ENCODE data around the gene RPL37A.

The RPL37A gene

GRCh38 chr2:216539791-216540241 is 41.2 kb downstream of the RPL37A start:
- TF ChIP-seq POLR2AphosphoS5 (IDR thresholded peaks at IDR 0.05; ENCODE audit: low read depth, low read length) = no peak
- no peak for TF ChIP-seq TAF1 (IDR thresholded peaks at IDR 0.05; ENCODE audit: borderline replicate concordance, low read depth, low read length)
- no peak for TF ChIP-seq POLR2A (IDR thresholded peaks at IDR 0.05; ENCODE audit: low read depth, low read length)
- peak; percentile 5 for FAIRE-seq
- no peak for DNase-seq (ENCODE audit: insufficient read length)

GRCh38 chr2:216540920-216541319 is 42.3 kb downstream of the RPL37A start:
- no peak for TF ChIP-seq POLR2A (IDR thresholded peaks at IDR 0.05; ENCODE audit: low read depth, low read length)
- no peak for TF ChIP-seq TAF1 (IDR thresholded peaks at IDR 0.05; ENCODE audit: borderline replicate concordance, low read depth, low read length)
- no peak for TF ChIP-seq POLR2AphosphoS5 (IDR thresholded peaks at IDR 0.05; ENCODE audit: low read depth, low read length)
- FAIRE-seq = no peak
- DNase-seq (ENCODE audit: insufficient read length) = no peak

- DNase-seq (ENCODE audit: insufficient read length) (no peak), FAIRE-seq (no peak)
- TF ChIP-seq POLR2A (IDR thresholded peaks at IDR 0.05; ENCODE audit: low read depth, low read length) (no peak), TAF1 (IDR thresholded peaks at IDR 0.05; ENCODE audit: borderline replicate concordance, low read depth, low read length) (no peak), POLR2AphosphoS5 (IDR thresholded peaks at IDR 0.05; ENCODE audit: low read depth, low read length) (no peak)
Observed at GRCh38 chr2:216541505-216541904, 42.9 kb downstream of the RPL37A start.

- TF ChIP-seq POLR2AphosphoS5 (IDR thresholded peaks at IDR 0.05; ENCODE audit: low read depth, low read length) = no peak
- TF ChIP-seq POLR2A (IDR thresholded peaks at IDR 0.05; ENCODE audit: low read depth, low read length) = no peak
- no peak for TF ChIP-seq TAF1 (IDR thresholded peaks at IDR 0.05; ENCODE audit: borderline replicate concordance, low read depth, low read length)
- DNase-seq (ENCODE audit: insufficient read length) = no peak
- FAIRE-seq = no peak
Observed at GRCh38 chr2:216545359-216545758, 46.7 kb downstream of the RPL37A start.

DNA sequence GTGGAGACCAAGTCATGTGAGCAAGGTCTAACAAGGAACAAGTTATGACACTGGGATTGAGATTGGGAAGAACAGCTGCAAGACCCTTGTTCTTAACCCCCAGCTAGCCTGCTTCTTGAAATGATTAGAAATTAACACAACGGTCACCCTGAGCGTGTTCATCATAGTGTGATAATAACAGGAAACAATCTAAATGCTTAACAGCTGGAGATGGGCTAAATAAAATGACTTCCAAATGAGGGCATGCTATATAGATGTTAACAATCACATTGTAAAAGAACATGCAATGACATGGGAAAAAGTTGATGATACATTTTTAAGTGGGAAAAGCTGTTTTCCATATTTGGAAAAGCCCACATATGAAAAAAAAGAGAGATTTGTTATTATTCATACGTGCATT is 47.6 kb downstream of the RPL37A start:
- TF ChIP-seq TAF1 (IDR thresholded peaks at IDR 0.05; ENCODE audit: borderline replicate concordance, low read depth, low read length) (no peak), POLR2AphosphoS5 (IDR thresholded peaks at IDR 0.05; ENCODE audit: low read depth, low read length) (no peak), POLR2A (IDR thresholded peaks at IDR 0.05; ENCODE audit: low read depth, low read length) (no peak)
- DNase-seq (ENCODE audit: insufficient read length) = no peak
- no peak for FAIRE-seq

DNA sequence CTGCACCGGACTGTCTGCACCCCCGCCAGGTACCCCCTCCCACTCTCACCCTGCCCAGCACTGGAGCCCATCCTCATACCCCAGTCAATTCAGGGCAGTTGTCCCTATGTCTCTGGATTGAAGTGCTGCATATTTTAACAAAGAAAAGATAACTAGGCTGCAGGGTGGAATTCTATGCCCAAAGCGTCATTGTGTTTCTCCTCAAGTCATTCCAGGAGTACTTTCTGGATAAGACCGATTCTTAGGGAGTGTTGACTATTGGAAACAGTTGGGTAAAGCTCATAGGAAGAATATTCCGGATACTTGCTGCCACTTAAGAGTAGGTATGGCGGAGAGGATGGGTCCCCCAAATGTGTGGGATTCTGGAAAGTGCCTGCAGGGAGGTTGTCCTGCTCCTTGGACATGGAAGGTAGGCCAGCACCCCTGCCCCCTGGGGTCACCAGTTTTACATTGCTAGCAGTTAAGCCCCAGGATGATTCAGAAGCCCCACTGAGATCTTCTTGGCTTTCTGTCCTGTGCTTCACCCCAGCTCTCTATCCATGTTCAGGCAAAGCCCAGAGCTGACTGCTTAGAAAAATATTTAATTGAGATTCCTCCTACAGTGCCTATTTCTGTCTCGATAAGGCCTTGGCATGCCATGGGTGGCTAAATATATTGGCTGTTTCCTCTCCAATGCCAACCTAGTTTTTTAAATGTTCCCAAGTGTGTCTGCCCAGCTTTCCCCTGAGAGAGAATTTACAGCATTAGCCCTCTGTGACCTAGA is 48.2 kb downstream of the RPL37A start:
- DNase-seq (ENCODE audit: insufficient read length) (no peak), FAIRE-seq (no peak)
- TF ChIP-seq POLR2AphosphoS5 (IDR thresholded peaks at IDR 0.05; ENCODE audit: low read depth, low read length) (no peak), TAF1 (IDR thresholded peaks at IDR 0.05; ENCODE audit: borderline replicate concordance, low read depth, low read length) (no peak), POLR2A (IDR thresholded peaks at IDR 0.05; ENCODE audit: low read depth, low read length) (no peak)

DNA sequence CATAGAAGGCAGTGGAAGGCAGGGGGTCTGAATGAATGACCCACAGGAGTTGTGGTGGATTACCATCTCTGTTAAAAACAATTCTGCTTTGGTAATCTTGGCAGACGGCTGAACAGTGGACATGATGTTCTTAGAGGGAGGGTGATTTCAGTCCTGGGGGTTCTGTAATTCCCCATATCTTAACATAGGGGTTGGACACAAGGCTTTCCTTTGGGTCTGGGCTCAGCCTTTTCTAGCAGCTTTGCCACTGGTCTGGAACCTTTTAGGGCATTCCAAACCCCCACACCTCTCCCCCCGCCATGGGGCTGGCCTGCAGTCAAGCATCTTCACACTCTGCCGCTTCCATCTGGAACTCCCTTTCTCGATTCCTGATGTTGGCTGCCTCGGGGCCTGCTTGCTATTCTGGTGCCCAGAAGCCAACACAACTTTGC is 50.3 kb downstream of the RPL37A start:
- TF ChIP-seq POLR2A (IDR thresholded peaks at IDR 0.05; ENCODE audit: low read depth, low read length) (no peak), POLR2AphosphoS5 (IDR thresholded peaks at IDR 0.05; ENCODE audit: low read depth, low read length) (no peak), TAF1 (IDR thresholded peaks at IDR 0.05; ENCODE audit: borderline replicate concordance, low read depth, low read length) (no peak)
- FAIRE-seq = no peak
- no peak for DNase-seq (ENCODE audit: insufficient read length)

DNA sequence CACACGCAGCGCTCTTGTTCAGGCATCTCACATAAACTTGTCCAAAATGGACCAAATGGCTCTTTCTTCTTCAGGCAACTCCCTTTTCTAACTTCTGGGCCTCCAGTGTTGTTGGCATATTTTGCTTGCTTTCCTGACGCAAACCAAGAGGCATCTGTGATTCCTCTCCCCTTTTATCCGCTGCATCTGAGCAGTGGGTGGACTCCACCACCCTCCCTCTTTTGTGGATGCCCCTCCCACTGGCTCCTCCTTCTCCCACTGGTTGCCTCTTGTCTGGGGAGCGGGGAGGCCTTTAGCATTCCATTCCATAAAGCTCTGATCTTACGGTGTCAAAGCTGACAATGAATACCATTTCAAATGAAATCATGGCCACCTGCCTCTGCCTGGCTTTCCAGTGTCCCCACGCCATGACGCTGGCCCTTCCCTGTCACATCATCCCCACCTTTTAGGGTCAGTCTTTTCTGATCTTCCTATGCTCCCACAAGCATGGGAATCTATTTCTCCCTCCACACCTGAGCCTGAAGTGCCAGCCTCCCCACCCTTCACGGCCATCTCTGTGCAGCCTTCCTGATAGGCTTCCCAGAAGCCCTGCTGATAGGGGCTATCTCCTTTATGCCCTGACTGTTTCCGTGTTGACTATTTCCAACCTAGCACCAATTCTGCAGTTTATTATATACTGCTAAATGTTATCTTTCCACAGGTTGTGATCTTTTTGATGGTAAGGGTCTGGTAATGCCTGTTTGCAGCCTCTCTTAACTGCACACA is 51.5 kb downstream of the RPL37A start:
- TF ChIP-seq POLR2A (IDR thresholded peaks at IDR 0.05; ENCODE audit: low read depth, low read length) (no peak), POLR2AphosphoS5 (IDR thresholded peaks at IDR 0.05; ENCODE audit: low read depth, low read length) (no peak), TAF1 (IDR thresholded peaks at IDR 0.05; ENCODE audit: borderline replicate concordance, low read depth, low read length) (no peak)
- no peak for FAIRE-seq
- no peak for DNase-seq (ENCODE audit: insufficient read length)

DNA sequence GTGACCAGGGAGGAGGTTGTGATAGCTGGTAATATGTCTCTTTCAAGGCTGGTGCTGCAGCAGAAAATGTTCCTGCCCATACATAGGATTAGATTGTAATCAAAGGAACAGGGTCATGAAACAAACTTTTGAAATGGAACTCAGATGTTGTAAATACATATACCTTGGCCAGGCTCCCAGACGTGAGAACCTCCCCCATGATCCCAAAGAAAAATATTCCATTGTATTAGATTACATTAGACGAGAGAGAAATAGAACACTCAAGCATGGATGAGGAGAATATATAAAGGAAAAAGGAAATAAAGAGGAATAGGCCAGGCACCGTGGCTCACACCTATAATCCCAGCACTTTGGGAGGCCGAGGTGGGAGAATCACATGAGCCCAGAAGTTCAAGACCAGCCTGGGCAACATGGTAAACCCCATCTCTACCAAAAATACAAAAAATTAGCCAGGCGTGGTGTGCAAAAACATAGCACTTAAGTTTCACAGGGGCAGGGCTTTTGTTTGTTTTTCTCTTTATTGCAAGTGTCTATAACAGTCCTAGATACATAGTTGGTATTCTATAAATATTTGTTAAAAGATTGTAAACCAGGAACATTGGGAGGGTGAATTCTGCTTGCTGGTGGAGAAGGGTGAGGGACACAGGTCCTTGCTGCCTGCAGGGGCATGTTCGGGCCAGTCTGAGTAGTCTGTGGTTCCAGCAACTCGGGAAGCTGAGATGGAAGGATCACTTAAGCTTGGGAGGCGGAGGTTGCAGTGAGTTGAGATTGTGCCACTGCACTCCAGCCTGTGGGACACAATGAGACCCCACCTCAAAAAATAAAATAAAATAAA is 52.8 kb downstream of the RPL37A start:
- DNase-seq (ENCODE audit: insufficient read length) = no peak

DNA sequence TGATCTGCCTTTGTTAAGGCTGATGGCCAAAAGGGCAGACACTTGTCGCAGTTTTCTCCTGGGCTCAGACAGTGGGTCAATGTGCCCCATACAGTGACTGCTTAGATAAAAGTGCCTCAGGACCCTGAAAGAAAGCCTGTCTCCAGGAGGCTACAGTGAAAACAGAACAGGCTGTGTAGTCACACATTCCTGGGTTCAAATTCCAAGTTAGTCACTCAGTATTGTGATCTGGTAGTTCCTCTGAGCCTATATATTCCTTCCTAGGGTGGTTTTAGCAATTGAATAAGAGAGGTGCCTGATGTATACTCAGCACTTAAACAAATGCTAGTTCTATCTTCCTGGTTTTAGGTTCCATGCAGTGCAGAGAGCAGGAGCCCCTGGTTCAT is 54.4 kb downstream of the RPL37A start:
- FAIRE-seq = no peak
- no peak for TF ChIP-seq POLR2AphosphoS5 (IDR thresholded peaks at IDR 0.05; ENCODE audit: low read depth, low read length)
- TF ChIP-seq TAF1 (IDR thresholded peaks at IDR 0.05; ENCODE audit: borderline replicate concordance, low read depth, low read length) = no peak
- no peak for TF ChIP-seq POLR2A (IDR thresholded peaks at IDR 0.05; ENCODE audit: low read depth, low read length)
- no peak for DNase-seq (ENCODE audit: insufficient read length)

More for the DNA sequence above, 52.8 kb downstream of the RPL37A start:
- TF ChIP-seq TAF1 (IDR thresholded peaks at IDR 0.05; ENCODE audit: borderline replicate concordance, low read depth, low read length) (no peak), POLR2A (IDR thresholded peaks at IDR 0.05; ENCODE audit: low read depth, low read length) (no peak), POLR2AphosphoS5 (IDR thresholded peaks at IDR 0.05; ENCODE audit: low read depth, low read length) (no peak)
- FAIRE-seq = no peak
